ENCODE results near the gene ZIC3. TPM values are rescaled to one million over a fixed set of nuclear protein-coding genes. Genes with fewer than 3 reads are reported as not detected.

ZIC3 gene
- total RNA-seq, result not detected
- polyA plus RNA-seq, result 0.05 TPM
- long read RNA-seq, donor 1, result 0 reads
- long read RNA-seq, donor 2, result 0 reads
- long read RNA-seq, donor 3, result 0 reads
- long read RNA-seq, donor 4, result 0 reads
- long read RNA-seq, donor 5, result 0 reads
- long read RNA-seq, donor 6, result 0 reads
- long read RNA-seq, donor 7, result 0 reads
- long read RNA-seq, donor 8, result 0 reads
- long read RNA-seq, donor 9, result 0 reads
- long read RNA-seq, donor 10, result 0 reads

GRCh38 chrX:137565921-137566745 lies at the start of gene ZIC3:
Gene ZIC3 (plus strand): TSS chrX:137566127. CDS start chrX:137566692, 565 bp downstream.
- Histone ChIP-seq H3K27me3 (ENCODE audit: control insufficient read depth in 2 of 2, insufficient read depth in 1 of 2, low read length in 1 of 2) (peaks cover 54 to 90% of the 10 kb centered on the region in 2 donors), H3K9me3 (ENCODE audit: control insufficient read depth in 2 of 2, insufficient read depth in 1 of 2, low read length in 1 of 2) (peaks cover 0 to 16% of the 10 kb centered on the region in 2 donors), H3K27ac (ENCODE audit: low read depth in 1 of 2, low read length in 1 of 2) (no peak within 1 kb of the TSS), H3K4me3 (ENCODE audit: low read length in 2 of 2) (no peak within 1 kb of the TSS), H3K36me3 (ENCODE audit: control insufficient read depth in 2 of 2, insufficient read depth in 2 of 2, low read length in 1 of 2) (no peaks in the 10 kb centered on the region), H3K4me1 (ENCODE audit: control insufficient read depth in 2 of 2, insufficient read depth in 2 of 2, low read length in 2 of 2) (no peaks in the 10 kb centered on the region)
- DNase-seq (ENCODE audit: low read depth in 6 of 9, low spot score in 9 of 9), result no peak
- 5% methylated on average over 69 of the region's 69 CpGs for WGBS

DNA sequence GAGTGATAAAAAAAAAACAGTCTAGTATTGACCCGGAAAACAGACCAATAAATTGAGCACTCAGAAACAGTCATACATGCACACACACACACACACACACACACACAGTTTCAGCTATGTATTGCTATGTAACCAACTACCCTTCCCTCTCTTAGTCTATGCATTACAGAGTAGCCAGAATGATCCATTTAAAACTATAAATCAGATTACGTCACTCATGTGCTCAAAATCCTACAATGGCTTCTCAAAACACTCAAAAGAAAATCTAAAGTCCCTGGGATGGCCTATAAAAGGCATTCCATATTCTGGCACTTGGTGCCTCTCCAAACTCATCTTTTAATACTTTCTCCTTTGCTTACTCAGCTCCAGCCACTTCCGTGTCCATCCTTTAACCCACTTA lies 46.5 kb upstream of the ZIC3 start:
- Histone ChIP-seq H3K27me3 (ENCODE audit: control insufficient read depth in 2 of 2, insufficient read depth in 1 of 2, low read length in 1 of 2) (no peaks in the 10 kb centered on the region), H3K4me3 (ENCODE audit: low read length in 2 of 2) (no peak overlapping the region), H3K4me1 (ENCODE audit: control insufficient read depth in 2 of 2, insufficient read depth in 2 of 2, low read length in 2 of 2) (no peaks in the 10 kb centered on the region), H3K27ac (ENCODE audit: low read depth in 1 of 2, low read length in 1 of 2) (no peak overlapping the region), H3K36me3 (ENCODE audit: control insufficient read depth in 2 of 2, insufficient read depth in 2 of 2, low read length in 1 of 2) (no peaks in the 10 kb centered on the region), H3K9me3 (ENCODE audit: control insufficient read depth in 2 of 2, insufficient read depth in 1 of 2, low read length in 1 of 2) (no peaks in the 10 kb centered on the region)
- DNase-seq (ENCODE audit: low read depth in 6 of 9, low spot score in 9 of 9), result no peak
- WGBS, result 95% methylated on average over 3 of the region's 3 CpGs

- H3K36me3 ChIP-seq (ENCODE audit: control insufficient read depth in 2 of 2, insufficient read depth in 2 of 2, low read length in 1 of 2), result no peaks in the 10 kb centered on the region
- H3K27ac ChIP-seq (ENCODE audit: low read depth in 1 of 2, low read length in 1 of 2), result no peak overlapping the region
- no peaks in the 10 kb centered on the region for H3K9me3 ChIP-seq (ENCODE audit: control insufficient read depth in 2 of 2, insufficient read depth in 1 of 2, low read length in 1 of 2)
- no peaks in the 10 kb centered on the region for H3K4me1 ChIP-seq (ENCODE audit: control insufficient read depth in 2 of 2, insufficient read depth in 2 of 2, low read length in 2 of 2)
- no peak overlapping the region for H3K4me3 ChIP-seq (ENCODE audit: low read length in 2 of 2)
- peaks cover 45 to 65% of the 10 kb centered on the region in 2 donors for H3K27me3 ChIP-seq (ENCODE audit: control insufficient read depth in 2 of 2, insufficient read depth in 1 of 2, low read length in 1 of 2)
- 14% methylated on average over 45 of the region's 45 CpGs for WGBS
- no peak for DNase-seq (ENCODE audit: low read depth in 6 of 9, low spot score in 9 of 9)
These were observed 19.9 kb upstream of the ZIC3 start for GRCh38 chrX:137545711-137546651.

GRCh38 chrX:137547291-137547690 lies 18.6 kb upstream of the ZIC3 start:
- Histone ChIP-seq H3K4me3 (ENCODE audit: low read length in 2 of 2) (no peak overlapping the region), H3K9me3 (ENCODE audit: control insufficient read depth in 2 of 2, insufficient read depth in 1 of 2, low read length in 1 of 2) (no peaks in the 10 kb centered on the region), H3K4me1 (ENCODE audit: control insufficient read depth in 2 of 2, insufficient read depth in 2 of 2, low read length in 2 of 2) (no peaks in the 10 kb centered on the region), H3K27ac (ENCODE audit: low read depth in 1 of 2, low read length in 1 of 2) (no peak overlapping the region), H3K36me3 (ENCODE audit: control insufficient read depth in 2 of 2, insufficient read depth in 2 of 2, low read length in 1 of 2) (no peaks in the 10 kb centered on the region), H3K27me3 (ENCODE audit: control insufficient read depth in 2 of 2, insufficient read depth in 1 of 2, low read length in 1 of 2) (peaks cover 45 to 72% of the 10 kb centered on the region in 2 donors)
- no peak for DNase-seq (ENCODE audit: low read depth in 6 of 9, low spot score in 9 of 9)
- 6% methylated on average over 28 of the region's 28 CpGs for WGBS

DNA sequence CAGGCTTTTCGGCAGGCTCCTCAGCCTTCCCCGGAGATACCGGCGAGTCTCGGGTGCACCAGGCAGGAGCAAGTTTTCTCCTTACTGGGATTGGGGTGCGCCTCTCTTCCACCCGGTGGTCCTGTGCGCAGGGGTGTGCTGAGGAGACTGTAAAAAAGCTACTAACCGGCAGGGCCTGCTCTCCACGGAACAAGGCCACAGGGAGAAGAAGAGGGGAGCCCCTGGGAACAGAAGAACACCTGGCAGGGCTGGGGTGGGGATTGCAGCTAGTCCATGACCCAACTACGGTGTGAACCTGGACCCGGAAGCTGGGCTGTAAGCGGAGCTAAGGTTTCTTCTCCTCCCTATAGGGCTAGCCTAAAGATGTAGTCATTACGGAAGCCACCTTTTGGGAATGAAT lies 17.7 kb upstream of the ZIC3 start:
- DNase-seq (ENCODE audit: low read depth in 6 of 9, low spot score in 9 of 9), result no peak
- Histone ChIP-seq H3K4me1 (ENCODE audit: control insufficient read depth in 2 of 2, insufficient read depth in 2 of 2, low read length in 2 of 2) (no peaks in the 10 kb centered on the region), H3K4me3 (ENCODE audit: low read length in 2 of 2) (no peak overlapping the region), H3K27me3 (ENCODE audit: control insufficient read depth in 2 of 2, insufficient read depth in 1 of 2, low read length in 1 of 2) (peaks cover 45 to 72% of the 10 kb centered on the region in 2 donors), H3K36me3 (ENCODE audit: control insufficient read depth in 2 of 2, insufficient read depth in 2 of 2, low read length in 1 of 2) (no peaks in the 10 kb centered on the region), H3K9me3 (ENCODE audit: control insufficient read depth in 2 of 2, insufficient read depth in 1 of 2, low read length in 1 of 2) (no peaks in the 10 kb centered on the region), H3K27ac (ENCODE audit: low read depth in 1 of 2, low read length in 1 of 2) (no peak overlapping the region)
- WGBS, result 9% methylated on average over 14 of the region's 14 CpGs

GRCh38 chrX:137549073-137549472 lies 16.9 kb upstream of the ZIC3 start:
- Histone ChIP-seq H3K27ac (ENCODE audit: low read depth in 1 of 2, low read length in 1 of 2) (no peak overlapping the region), H3K36me3 (ENCODE audit: control insufficient read depth in 2 of 2, insufficient read depth in 2 of 2, low read length in 1 of 2) (no peaks in the 10 kb centered on the region), H3K9me3 (ENCODE audit: control insufficient read depth in 2 of 2, insufficient read depth in 1 of 2, low read length in 1 of 2) (no peaks in the 10 kb centered on the region), H3K4me3 (ENCODE audit: low read length in 2 of 2) (no peak overlapping the region), H3K27me3 (ENCODE audit: control insufficient read depth in 2 of 2, insufficient read depth in 1 of 2, low read length in 1 of 2) (peaks cover 45 to 72% of the 10 kb centered on the region in 2 donors), H3K4me1 (ENCODE audit: control insufficient read depth in 2 of 2, insufficient read depth in 2 of 2, low read length in 2 of 2) (no peaks in the 10 kb centered on the region)
- 5% methylated on average over 24 of the region's 24 CpGs for WGBS
- DNase-seq (ENCODE audit: low read depth in 6 of 9, low spot score in 9 of 9), result no peak

DNA sequence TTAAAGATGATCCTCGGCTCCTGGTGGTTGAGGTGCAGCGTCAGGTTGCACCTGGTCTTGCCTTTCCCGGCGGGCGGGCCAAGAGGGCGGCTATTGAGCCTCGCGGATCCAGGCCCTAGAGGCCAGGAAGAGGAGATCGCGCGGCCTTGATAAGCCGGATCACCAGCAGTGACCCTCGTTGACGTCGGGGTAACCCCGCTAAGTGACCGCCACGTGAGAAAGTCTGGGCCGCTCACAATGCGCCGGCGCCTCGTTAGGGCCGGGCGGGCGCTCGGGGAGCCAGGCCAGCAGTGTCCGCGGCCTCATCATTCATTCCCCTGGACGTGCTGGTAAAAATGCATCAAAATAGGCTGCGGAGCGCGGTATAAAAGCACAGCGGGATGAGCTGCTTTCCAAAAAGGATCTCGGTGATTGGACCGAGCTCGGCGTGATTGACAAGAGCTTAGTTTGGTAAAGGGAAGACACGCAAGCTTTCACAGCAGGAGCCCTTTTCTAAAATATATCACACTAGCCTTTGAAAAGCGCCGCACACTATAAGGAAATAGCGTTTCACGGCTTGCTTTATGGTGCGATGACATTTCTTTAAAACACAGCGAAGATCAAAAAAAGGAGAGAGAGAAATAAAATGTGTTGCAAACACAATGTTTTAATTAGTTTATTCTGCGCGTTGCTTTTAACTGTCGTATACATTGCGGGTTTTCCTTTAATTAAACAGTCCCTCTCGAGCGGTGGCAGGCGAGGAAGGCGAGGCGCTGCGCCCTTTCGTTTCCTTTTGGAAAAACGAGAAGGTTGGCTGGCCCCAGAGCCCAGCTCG lies 15.9 kb upstream of the ZIC3 start:
- no peaks in the 10 kb centered on the region for H3K9me3 ChIP-seq (ENCODE audit: control insufficient read depth in 2 of 2, insufficient read depth in 1 of 2, low read length in 1 of 2)
- WGBS, result 9% methylated on average over 58 of the region's 58 CpGs
- no peak overlapping the region for H3K27ac ChIP-seq (ENCODE audit: low read depth in 1 of 2, low read length in 1 of 2)
- no peak overlapping the region for H3K4me3 ChIP-seq (ENCODE audit: low read length in 2 of 2)
- no peaks in the 10 kb centered on the region for H3K4me1 ChIP-seq (ENCODE audit: control insufficient read depth in 2 of 2, insufficient read depth in 2 of 2, low read length in 2 of 2)
- no peaks in the 10 kb centered on the region for H3K36me3 ChIP-seq (ENCODE audit: control insufficient read depth in 2 of 2, insufficient read depth in 2 of 2, low read length in 1 of 2)
- no peak for DNase-seq (ENCODE audit: low read depth in 6 of 9, low spot score in 9 of 9)
- peaks cover 45 to 66% of the 10 kb centered on the region in 2 donors for H3K27me3 ChIP-seq (ENCODE audit: control insufficient read depth in 2 of 2, insufficient read depth in 1 of 2, low read length in 1 of 2)

DNA sequence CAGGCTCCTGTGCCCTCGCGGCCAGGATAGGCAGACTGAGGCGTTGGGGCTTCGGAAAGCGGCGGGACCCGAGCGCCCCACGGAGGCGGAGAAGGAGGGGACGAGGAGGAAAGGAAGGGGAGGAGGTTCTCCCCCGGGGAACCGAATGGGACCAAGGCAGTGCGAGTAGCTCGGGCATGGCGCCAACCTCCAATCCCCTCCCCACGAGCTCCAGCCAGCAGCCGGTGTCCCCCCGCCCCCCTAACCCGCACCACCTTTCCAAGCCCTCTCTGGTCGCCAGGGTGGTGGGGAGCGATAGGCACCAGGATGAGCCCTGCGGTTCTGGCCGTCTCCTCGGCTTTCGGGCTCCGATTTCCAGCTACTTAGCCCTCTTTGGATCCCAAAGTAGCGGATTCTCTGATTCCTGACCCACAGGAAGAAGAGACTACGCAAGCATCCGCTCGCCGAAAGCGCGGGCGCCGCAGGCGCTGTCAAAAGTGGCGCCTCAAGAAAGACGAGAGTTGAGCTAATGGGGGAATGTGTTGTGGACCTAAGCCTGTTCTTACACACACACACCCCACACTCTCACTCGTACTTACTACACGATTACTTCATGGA lies 15.2 kb upstream of the ZIC3 start:
- H3K4me3 ChIP-seq (ENCODE audit: low read length in 2 of 2), result no peak overlapping the region
- no peaks in the 10 kb centered on the region for H3K4me1 ChIP-seq (ENCODE audit: control insufficient read depth in 2 of 2, insufficient read depth in 2 of 2, low read length in 2 of 2)
- 7% methylated on average over 40 of the region's 41 CpGs for WGBS
- no peaks in the 10 kb centered on the region for H3K36me3 ChIP-seq (ENCODE audit: control insufficient read depth in 2 of 2, insufficient read depth in 2 of 2, low read length in 1 of 2)
- H3K9me3 ChIP-seq (ENCODE audit: control insufficient read depth in 2 of 2, insufficient read depth in 1 of 2, low read length in 1 of 2), result no peaks in the 10 kb centered on the region
- no peak for DNase-seq (ENCODE audit: low read depth in 6 of 9, low spot score in 9 of 9)
- no peak overlapping the region for H3K27ac ChIP-seq (ENCODE audit: low read depth in 1 of 2, low read length in 1 of 2)
- peaks cover 41 to 59% of the 10 kb centered on the region in 2 donors for H3K27me3 ChIP-seq (ENCODE audit: control insufficient read depth in 2 of 2, insufficient read depth in 1 of 2, low read length in 1 of 2)
